B cell (primary cell): Measurements from ENCODE around the gene DNTTIP2. TPM values are rescaled to one million over a fixed set of nuclear protein-coding genes. Genes with fewer than 3 reads are reported as not detected.

Source experiments
- ATAC-seq: fragments of 200-7000 bp; cut with Tn5 transposase; one replicate; pipeline ENCODE4 v1.10.0; 2021; ENCODE audit warnings: low read depth, mild to moderate bottlenecking, moderate number of reproducible peaks, moderate library complexity
- CTCF ChIA-PET: fragments of 350-600 bp; sonication (Branson Sonifier 250); formaldehyde crosslinking; loops from one replicate; lab custom pipeline; 2021; ENCODE audit warnings: antibody characterized with exemption, inconsistent platforms; lab: Charles Lee
- POLR2A ChIA-PET: fragments of 350-600 bp; sonication (Branson Sonifier 250); formaldehyde crosslinking; loops from one replicate; lab custom pipeline; 2021; ENCODE audit warnings: antibody characterized with exemption; lab: Charles Lee
- DNase-seq: peaks from one replicate; pipeline ENCODE4 v3.0.0; 2013
- H2AFZ ChIP-seq: 2 replicates; pipeline ENCODE4 v1.6.1; 2012; ENCODE audit warnings: mild to moderate bottlenecking, low read depth, low read length; ENCODE audit not compliant: insufficient read depth, poor library complexity, severe bottlenecking
- H3K27ac ChIP-seq, 2 donors: 1 replicate in 1 of 2; 2 replicates in 1 of 2; pipeline ENCODE4 v1.5.1; 2012 to 2013; ENCODE audit warnings: low read length in 2 of 2, mild to moderate bottlenecking in 2 of 2, moderate library complexity in 1 of 2
- H3K27me3 ChIP-seq, 4 experiments: fragments of 200-600 bp in 1 of 4; sonication (generic) in 1 of 4; replicated peaks in 1 of 4; 1 replicate in 2 of 4; 2 replicates in 2 of 4; pipeline versions ENCODE4 v1.6.1 to v1.7.0; 2013 to 2016; ENCODE audit warnings: low read length in 3 of 4, mild to moderate bottlenecking in 2 of 4, mixed read lengths in 1 of 4, moderate library complexity in 1 of 4; ENCODE audit not compliant: insufficient read depth in 4 of 4, control insufficient read depth in 3 of 4; ENCODE audit errors: control extremely low read depth in 1 of 4
- H3K36me3 ChIP-seq, 2 experiments: replicated peaks in 1 of 2; 1 replicate in 1 of 2; 2 replicates in 1 of 2; pipeline versions ENCODE4 v1.6.1 to v1.7.1; 2013; ENCODE audit warnings: low read length in 1 of 2; ENCODE audit not compliant: insufficient read depth in 2 of 2, control insufficient read depth in 1 of 2; ENCODE audit errors: control extremely low read depth in 1 of 2, extremely low read depth in 1 of 2
- H3K4me1 ChIP-seq, 2 donors: fragments of 200-600 bp in 1 of 2; sonication (generic) in 1 of 2; 1 replicate in 1 of 2; 2 replicates in 1 of 2; pipeline versions ENCODE4 v1.5.1 to v1.6.1; 2013 to 2017; ENCODE audit warnings: low read length in 2 of 2; ENCODE audit not compliant: control insufficient read depth in 2 of 2, insufficient read depth in 2 of 2
- H3K4me2 ChIP-seq: replicated peaks from 2 replicates; pipeline ENCODE3; 2012; ENCODE audit warnings: mild to moderate bottlenecking, low read depth, low read length; ENCODE audit not compliant: poor library complexity, severe bottlenecking
- H3K4me3 ChIP-seq, 5 experiments: fragments of 200-600 bp in 1 of 5; sonication (generic) in 1 of 5; 1 replicate in 3 of 5; 2 replicates in 2 of 5; pipeline versions ENCODE4 v1.5.1 to v1.7.0; 2011 to 2016; ENCODE audit warnings: low read length in 4 of 5, mild to moderate bottlenecking in 4 of 5, low read depth in 2 of 5, control low read depth in 1 of 5, moderate library complexity in 1 of 5; ENCODE audit not compliant: insufficient read depth in 1 of 5; ENCODE audit errors: control extremely low read depth in 1 of 5, extremely low read depth in 1 of 5
- H3K79me2 ChIP-seq: fragments of 200-600 bp; sonication (generic); one replicate; pipeline ENCODE4 v1.6.0; 2016; ENCODE audit warnings: low read length; ENCODE audit not compliant: control insufficient read depth, insufficient read depth
- H3K9ac ChIP-seq: fragments of 200-600 bp; sonication (generic); 2 replicates; pipeline ENCODE4 v1.6.1; 2017; ENCODE audit warnings: mild to moderate bottlenecking, low read length, moderate library complexity
- H3K9me3 ChIP-seq, 3 donors: one replicate each; pipeline versions ENCODE4 v1.6.1 to v1.7.1; 2013; ENCODE audit warnings: low read length in 2 of 3; ENCODE audit not compliant: control insufficient read depth in 2 of 3, insufficient read depth in 1 of 3; ENCODE audit errors: control extremely low read depth in 1 of 3
- H4K20me1 ChIP-seq: 2 replicates; pipeline ENCODE4 v1.6.0; 2012; ENCODE audit warnings: mild to moderate bottlenecking, low read length; ENCODE audit not compliant: insufficient read depth, control insufficient read depth, poor library complexity, severe bottlenecking
- H3K27ac Mint-ChIP-seq: one replicate; pipeline ENCODE4 v1.8.0; 2021; ENCODE audit warnings: mixed read lengths
- H3K27me3 Mint-ChIP-seq: one replicate; pipeline ENCODE4 v1.8.0; 2021; ENCODE audit warnings: mixed read lengths
- H3K4me1 Mint-ChIP-seq: one replicate; pipeline ENCODE4 v1.8.0; 2021; ENCODE audit warnings: mixed read lengths
- H3K4me3 Mint-ChIP-seq: one replicate; pipeline ENCODE4 v1.8.0; 2021; ENCODE audit warnings: mixed read lengths
- H3K9me3 Mint-ChIP-seq: one replicate; pipeline ENCODE4 v1.8.0; 2022; ENCODE audit warnings: mixed read lengths; ENCODE audit not compliant: insufficient read depth
- EZH2 ChIP-seq: IDR thresholded peaks from 2 replicates; pipeline ENCODE4 v1.6.1; 2012; ENCODE audit warnings: borderline replicate concordance, low read depth, mild to moderate bottlenecking, moderate library complexity, low read length; ENCODE audit not compliant: insufficient read depth, poor library complexity, severe bottlenecking
- WGBS: methylation state at CpG from one replicate; pipeline ENCODE4 v1.1.5; 2013; ENCODE audit warnings: missing lambda C conversion rate; ENCODE audit not compliant: insufficient coverage; 5-methylcytosine and 5-hydroxymethylcytosine counted together
- intact Hi-C: fragments of 100-400 bp; cut with micrococcal nuclease; formaldehyde crosslinking; loops from one replicate; pipeline ENCODE4 v1.10.0; 2022
- polyA plus RNA-seq: library from polyadenylated mRNA; depleted of rRNA; stranded (reverse); fragments of >200 nt; gene quantifications from 2 replicates; pipeline ENCODE4 v1.2.3, GENCODE V29; 2012
- total RNA-seq, 2 donors: library from RNA; stranded (reverse); fragments of 120-200 nt in 1 of 2; gene quantifications; 1 replicate in 1 of 2; 2 replicates in 1 of 2; pipeline versions ENCODE4 v1.2.3 to v1.2.4, GENCODE V29; 2013 to 2022
- TF ChIP-seq, protein P1 (sequence below): fragments of 200-600 bp; IDR thresholded peaks from one replicate; pipeline ENCODE4 v1.8.0; 2022; ENCODE audit warnings: antibody characterized with exemption, mild to moderate bottlenecking

The DNTTIP2 gene
- total and polyA plus RNA-seq, 2 donors (not counting 1 experiment from before 2014, with no cell fraction given), result 13.6 to 62.1 TPM

DNA sequence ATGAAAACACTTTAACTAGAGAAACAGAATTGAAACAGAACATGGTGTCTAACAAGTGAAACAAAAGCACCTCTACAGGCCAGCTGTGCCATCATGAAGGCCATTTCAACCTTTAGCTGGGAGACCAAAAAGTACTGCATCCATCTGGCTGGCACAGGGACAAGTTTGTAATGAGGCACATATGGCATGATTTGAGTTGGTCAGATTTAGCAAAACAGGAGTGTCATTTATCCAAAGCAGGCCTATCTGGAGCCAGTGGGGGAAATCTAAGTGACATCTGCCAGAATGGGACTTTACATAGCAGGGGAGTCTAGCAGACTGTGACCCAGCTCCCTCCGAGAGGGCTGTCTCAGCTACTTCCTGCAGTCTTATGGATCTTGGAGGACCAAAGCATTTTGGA, 51.9 kb downstream of the DNTTIP2 start:
- ChIA-PET POLR2A (no interaction called here), CTCF (interaction anchor here (1.0 to 1.5 kb wide), 2 partner anchors 13 to 198 kb away, joined by 3 to 6 read pairs; no protein-coding TSS in a partner anchor)
- no peak for DNase-seq
- Histone ChIP-seq H3K27ac (no peak overlapping the region), H3K4me1 (no peaks in the 10 kb centered on the region), H3K4me2 (no peak overlapping the region), H3K9ac (no peak overlapping the region), H4K20me1 (no peaks in the 10 kb centered on the region), H2AFZ (no peak overlapping the region), H3K4me3 (no peak overlapping the region), H3K9me3 (peaks cover 0 to 2% (median 0%) of the 10 kb centered on the region in 3 donors), H3K79me2 (no peaks in the 10 kb centered on the region), H3K36me3 (no peaks in the 10 kb centered on the region), H3K27me3 (no peaks in the 10 kb centered on the region)
- WGBS, result 100% methylated on average over 1 of the region's 1 CpG
- Mint-ChIP-seq H3K27me3 (no peaks in the 10 kb centered on the region), H3K9me3 (peaks cover 2% of the 10 kb centered on the region), H3K27ac (no peak overlapping the region), H3K4me3 (no peak overlapping the region), H3K4me1 (no peaks in the 10 kb centered on the region)
- intact Hi-C loops, result no loop called here
- no peak for ATAC-seq
- TF ChIP-seq EZH2, result no peak
- TF ChIP-seq, protein P1, sequence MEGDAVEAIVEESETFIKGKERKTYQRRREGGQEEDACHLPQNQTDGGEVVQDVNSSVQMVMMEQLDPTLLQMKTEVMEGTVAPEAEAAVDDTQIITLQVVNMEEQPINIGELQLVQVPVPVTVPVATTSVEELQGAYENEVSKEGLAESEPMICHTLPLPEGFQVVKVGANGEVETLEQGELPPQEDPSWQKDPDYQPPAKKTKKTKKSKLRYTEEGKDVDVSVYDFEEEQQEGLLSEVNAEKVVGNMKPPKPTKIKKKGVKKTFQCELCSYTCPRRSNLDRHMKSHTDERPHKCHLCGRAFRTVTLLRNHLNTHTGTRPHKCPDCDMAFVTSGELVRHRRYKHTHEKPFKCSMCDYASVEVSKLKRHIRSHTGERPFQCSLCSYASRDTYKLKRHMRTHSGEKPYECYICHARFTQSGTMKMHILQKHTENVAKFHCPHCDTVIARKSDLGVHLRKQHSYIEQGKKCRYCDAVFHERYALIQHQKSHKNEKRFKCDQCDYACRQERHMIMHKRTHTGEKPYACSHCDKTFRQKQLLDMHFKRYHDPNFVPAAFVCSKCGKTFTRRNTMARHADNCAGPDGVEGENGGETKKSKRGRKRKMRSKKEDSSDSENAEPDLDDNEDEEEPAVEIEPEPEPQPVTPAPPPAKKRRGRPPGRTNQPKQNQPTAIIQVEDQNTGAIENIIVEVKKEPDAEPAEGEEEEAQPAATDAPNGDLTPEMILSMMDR, result no peak

DNA sequence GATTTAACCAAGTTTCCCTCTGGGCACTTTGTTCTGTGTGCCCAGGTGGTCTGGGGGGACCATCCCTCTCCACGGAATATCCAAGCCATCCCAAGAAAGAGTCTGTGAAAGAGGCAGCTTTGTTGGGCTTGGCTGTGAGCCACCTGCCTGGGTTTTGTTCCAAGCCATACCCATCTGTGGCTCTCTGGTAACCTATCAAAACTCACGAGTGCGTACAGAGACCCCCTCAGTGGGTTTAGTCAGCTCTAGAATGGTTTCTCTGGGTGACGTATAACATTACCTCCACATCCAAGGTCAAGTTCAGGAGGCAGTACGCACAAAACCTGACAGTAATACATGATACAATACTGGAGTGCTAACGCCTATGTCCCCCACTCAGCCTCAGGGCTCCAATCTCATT, 54.2 kb downstream of the DNTTIP2 start:
- H3K9me3 Mint-ChIP-seq, result no peaks in the 10 kb centered on the region
- Histone ChIP-seq H3K27ac (no peak overlapping the region), H3K79me2 (no peaks in the 10 kb centered on the region), H3K4me3 (no peak overlapping the region), H3K4me2 (no peak overlapping the region), H2AFZ (no peak overlapping the region), H3K27me3 (no peaks in the 10 kb centered on the region), H3K9ac (no peak overlapping the region), H3K9me3 (no peaks in the 10 kb centered on the region), H3K4me1 (no peaks in the 10 kb centered on the region), H3K36me3 (no peaks in the 10 kb centered on the region), H4K20me1 (no peaks in the 10 kb centered on the region)
- ChIA-PET POLR2A (no interaction called here), CTCF (no interaction called here)
- intact Hi-C loops, result no loop called here
- H3K4me1 Mint-ChIP-seq, result no peaks in the 10 kb centered on the region
- WGBS, result no CpG with 5 or more reads among the region's 6 CpGs
- no peaks in the 10 kb centered on the region for H3K27me3 Mint-ChIP-seq
- no peak overlapping the region for H3K4me3 Mint-ChIP-seq
- ATAC-seq (no peak), DNase-seq (no peak)
- no peak overlapping the region for H3K27ac Mint-ChIP-seq
- TF ChIP-seq EZH2, result no peak
- TF ChIP-seq, protein P1, result no peak
